T-cell (primary cell): Measurements from ENCODE around the gene DNAH6. TPM values are rescaled to one million over a fixed set of nuclear protein-coding genes. Genes with fewer than 3 reads are reported as not detected.

Experiments
- ATAC-seq, 4 experiments: fragments of 200-7000 bp in 3 of 4; fragments of 150-1000 bp in 1 of 4; cut with Tn5 transposase; replicated peaks in 1 of 4; 1 replicate in 3 of 4; 2 replicates in 1 of 4; pipeline ENCODE4 v1.10.0; 2021; ENCODE audit warnings: moderate library complexity in 3 of 4, mild to moderate bottlenecking in 2 of 4, moderate number of reproducible peaks in 1 of 4
- CTCF ChIA-PET, 2 donors: fragments of 300-600 bp; sonication (Branson Sonifier 250); formaldehyde crosslinking; loops; one replicate each; lab custom pipeline; 2022; ENCODE audit warnings: antibody characterized with exemption in 2 of 2; lab: Charles Lee
- POLR2A ChIA-PET, 2 donors: fragments of 300-600 bp; sonication (Branson Sonifier 250); formaldehyde crosslinking; loops; one replicate each; lab custom pipeline; 2022; ENCODE audit warnings: antibody characterized with exemption in 2 of 2; lab: Charles Lee
- DNase-seq, 35 experiments: peaks; one replicate each; pipeline versions ENCODE4 v3.0.0 to v3.0.0-alpha.2; 2013 to 2023
- H3K27ac ChIP-seq: one replicate; pipeline ENCODE4 v1.5.1; 2013; ENCODE audit warnings: low read length
- H3K27me3 ChIP-seq, 2 experiments: replicated peaks in 1 of 2; 1 replicate in 1 of 2; 2 replicates in 1 of 2; pipeline versions ENCODE4 v1.6.1 to v1.7.0; 2013; ENCODE audit warnings: low read length in 1 of 2, mixed read lengths in 1 of 2; ENCODE audit not compliant: control insufficient read depth in 2 of 2, insufficient read depth in 2 of 2; ENCODE audit errors: extremely low read depth in 1 of 2
- H3K36me3 ChIP-seq, 2 donors: 1 replicate in 1 of 2; 2 replicates in 1 of 2; pipeline versions ENCODE4 v1.6.1 to v1.7.0; 2013; ENCODE audit warnings: low read length in 1 of 2; ENCODE audit not compliant: control insufficient read depth in 2 of 2, insufficient read depth in 1 of 2; ENCODE audit errors: extremely low read depth in 1 of 2
- H3K4me1 ChIP-seq, 2 experiments: 1 replicate in 1 of 2; 2 replicates in 1 of 2; pipeline versions ENCODE4 v1.6.1 to v1.7.0; 2013; ENCODE audit warnings: low read length in 2 of 2, mixed read lengths in 1 of 2; ENCODE audit not compliant: insufficient read depth in 2 of 2, control insufficient read depth in 1 of 2; ENCODE audit errors: extremely low read depth in 1 of 2
- H3K4me3 ChIP-seq, 2 donors: 1 replicate in 1 of 2; 2 replicates in 1 of 2; pipeline versions ENCODE4 v1.5.1 to v1.7.0; 2013; ENCODE audit warnings: mild to moderate bottlenecking in 2 of 2, low read length in 1 of 2, moderate library complexity in 1 of 2; ENCODE audit not compliant: control insufficient read depth in 1 of 2; ENCODE audit errors: extremely low read depth in 1 of 2
- H3K9me3 ChIP-seq: 2 replicates; pipeline ENCODE4 v1.7.0; 2013
- H3K27ac Mint-ChIP-seq, 2 donors: one replicate each; pipeline ENCODE4 v1.8.0; 2020 to 2021; ENCODE audit warnings: mild to moderate bottlenecking in 2 of 2, mixed read lengths in 2 of 2
- H3K27me3 Mint-ChIP-seq, 2 donors: one replicate each; pipeline ENCODE4 v1.8.0; 2021 to 2022; ENCODE audit warnings: mixed read lengths in 2 of 2
- H3K36me3 Mint-ChIP-seq: one replicate; pipeline ENCODE4 v1.8.0; 2021; ENCODE audit warnings: mixed read lengths
- H3K4me1 Mint-ChIP-seq, 3 donors: one replicate each; pipeline ENCODE4 v1.8.0; 2020 to 2022; ENCODE audit warnings: mixed read lengths in 3 of 3, mild to moderate bottlenecking in 1 of 3
- H3K4me3 Mint-ChIP-seq, 3 donors: one replicate each; pipeline ENCODE4 v1.8.0; 2020 to 2022; ENCODE audit warnings: mild to moderate bottlenecking in 3 of 3, mixed read lengths in 3 of 3, moderate library complexity in 3 of 3
- H3K9me3 Mint-ChIP-seq, 3 donors: one replicate each; pipeline ENCODE4 v1.8.0; 2020 to 2022; ENCODE audit warnings: mixed read lengths in 3 of 3
- WGBS: methylation state at CpG from one replicate; pipeline ENCODE4 v1.1.5; 2013; ENCODE audit warnings: missing lambda C conversion rate; ENCODE audit not compliant: insufficient coverage; 5-methylcytosine and 5-hydroxymethylcytosine counted together
- total RNA-seq, 35 experiments: library from RNA in 6 of 35; stranded (reverse) in 6 of 35; fragments of 120-200 nt in 1 of 35; gene quantifications; one replicate each; pipeline versions ENCODE4 v1.2.1 to v1.2.4 and lab custom pipeline; 2013 to 2026

Gene DNAH6
- total RNA-seq, 5 donors from 2014 or later (not counting 1 experiment from before 2014, with no cell fraction given) = 0.44 to 2.0 (median 1.2) TPM

- H3K4me3 Mint-ChIP-seq = peak overlapping the region; percentile 69 to 72 (median 71)
- WGBS = 70% methylated on average over 3 of the region's 4 CpGs
- Histone ChIP-seq H3K4me1 (peaks cover 56 to 68% of the 10 kb centered on the region in 2 experiments), H3K27me3 (no peaks in the 10 kb centered on the region), H3K27ac (peak overlapping the region; percentile 94), H3K36me3 (peaks cover 0 to 39% of the 10 kb centered on the region in 2 donors), H3K9me3 (peaks cover 2% of the 10 kb centered on the region), H3K4me3 (peak overlapping the region in 1 of 2 donors; percentile 11)
- ChIA-PET POLR2A (interaction anchor here in 1 of 2 donors (0.6 kb wide), 1 partner anchor 16 kb away, joined by 4 read pairs; no protein-coding TSS in a partner anchor), CTCF (no interaction called here)
- DNase-seq (peak in 1 of 35 experiments; percentile 13), ATAC-seq (peak in 1 of 4 experiments; percentile 24)
- no peaks in the 10 kb centered on the region for H3K27me3 Mint-ChIP-seq
- H3K27ac Mint-ChIP-seq = peak overlapping the region; percentile 97 to 99
- H3K36me3 Mint-ChIP-seq = peaks cover 57% of the 10 kb centered on the region
- H3K4me1 Mint-ChIP-seq = peaks cover 85 to 92% (median 89%) of the 10 kb centered on the region in 3 donors
- peaks cover 4 to 20% (median 7%) of the 10 kb centered on the region in 3 donors for H3K9me3 Mint-ChIP-seq
Observed at GRCh38 chr2:84839851-84840250, 323.6 kb downstream of the DNAH6 start.

- peaks cover 60 to 72% of the 10 kb centered on the region in 2 experiments for H3K4me1 ChIP-seq
- H3K27ac Mint-ChIP-seq = peak overlapping the region; percentile 97 to 99
- peaks cover 55% of the 10 kb centered on the region for H3K36me3 Mint-ChIP-seq
Observed at GRCh38 chr2:84840306-84840705, 324.0 kb downstream of the DNAH6 start.

GRCh38 chr2:84841577-84841976 is 325.3 kb downstream of the DNAH6 start:
- Mint-ChIP-seq H3K4me3 (peak overlapping the region; percentile 29 to 72 (median 71)), H3K9me3 (peaks cover 1 to 7% (median 1%) of the 10 kb centered on the region in 3 donors), H3K27ac (peak overlapping the region; percentile 97 to 99), H3K4me1 (peaks cover 89 to 95% (median 93%) of the 10 kb centered on the region in 3 donors), H3K27me3 (no peaks in the 10 kb centered on the region), H3K36me3 (peaks cover 43% of the 10 kb centered on the region)
- H3K27me3 ChIP-seq = no peaks in the 10 kb centered on the region
- H3K36me3 ChIP-seq = peaks cover 0 to 34% of the 10 kb centered on the region in 2 donors
- WGBS = 60% methylated on average over 2 of the region's 6 CpGs
- H3K4me3 ChIP-seq = no peak overlapping the region
- H3K4me1 ChIP-seq = peaks cover 73 to 82% of the 10 kb centered on the region in 2 experiments
- ATAC-seq = peak; percentile 4 to 61 (median 14)
- ChIA-PET POLR2A (interaction anchor here (0.6 to 1.4 kb wide), 10 partner anchors 16 to 416 kb away, joined by 3 to 8 read pairs (median 3); no protein-coding TSS in a partner anchor), CTCF (interaction anchor here (0.6 to 1.7 kb wide), 6 partner anchors 23 to 84 kb away, joined by 3 to 4 read pairs (median 3); no protein-coding TSS in a partner anchor)
- DNase-seq = peak in 26 of 35 experiments; percentile 15 to 78 (median 51)
- no peaks in the 10 kb centered on the region for H3K9me3 ChIP-seq
- H3K27ac ChIP-seq = peak overlapping the region; percentile 94

More at GRCh38 chr2:84840306-84840705, 324.0 kb downstream of the DNAH6 start:
- Histone ChIP-seq H3K36me3 (peaks cover 0 to 39% of the 10 kb centered on the region in 2 donors), H3K27ac (peak overlapping the region; percentile 94), H3K4me3 (peak overlapping the region in 1 of 2 donors; percentile 11), H3K27me3 (no peaks in the 10 kb centered on the region), H3K9me3 (peaks cover 2% of the 10 kb centered on the region)
- Mint-ChIP-seq H3K4me1 (peaks cover 87 to 93% (median 90%) of the 10 kb centered on the region in 3 donors), H3K4me3 (peak overlapping the region; percentile 69 to 72 (median 71)), H3K27me3 (no peaks in the 10 kb centered on the region), H3K9me3 (peaks cover 4 to 17% (median 7%) of the 10 kb centered on the region in 3 donors)
- 21% methylated on average over 2 of the region's 3 CpGs for WGBS
- ATAC-seq (peak; percentile 28 to 45 (median 36)), DNase-seq (peak in 1 of 35 experiments; percentile 13)
- POLR2A ChIA-PET = no interaction called here
- CTCF ChIA-PET = interaction anchor here (1.3 to 1.7 kb wide), 2 partner anchors 57 to 85 kb away, joined by 3 read pairs; no protein-coding TSS in a partner anchor

GRCh38 chr2:84844141-84844540 is 327.8 kb downstream of the DNAH6 start:
- Histone ChIP-seq H3K36me3 (peaks cover 0 to 13% of the 10 kb centered on the region in 2 donors), H3K4me3 (no peak overlapping the region), H3K4me1 (peaks cover 95 to 96% of the 10 kb centered on the region in 2 experiments), H3K27ac (peak overlapping the region; percentile 94), H3K9me3 (no peaks in the 10 kb centered on the region), H3K27me3 (no peaks in the 10 kb centered on the region)
- WGBS = no CpG with 5 or more reads among the region's 8 CpGs
- CTCF ChIA-PET = no interaction called here
- Mint-ChIP-seq H3K36me3 (peaks cover 28% of the 10 kb centered on the region), H3K9me3 (peaks cover 0 to 4% (median 3%) of the 10 kb centered on the region in 3 donors), H3K27me3 (no peaks in the 10 kb centered on the region), H3K4me3 (peak overlapping the region; percentile 3 to 74 (median 10)), H3K4me1 (peaks cover 91 to 98% (median 97%) of the 10 kb centered on the region in 3 donors), H3K27ac (peak overlapping the region; percentile 97 to 99)
- DNase-seq = peak in 1 of 35 experiments; percentile 13
- no peak for ATAC-seq
- POLR2A ChIA-PET = interaction anchor here in 1 of 2 donors (0.6 kb wide), 1 partner anchor 194 kb away, joined by 4 read pairs; no protein-coding TSS in a partner anchor

- CTCF ChIA-PET = interaction anchor here in 1 of 2 donors (0.9 to 2.1 kb wide), 5 partner anchors 16 to 64 kb away, joined by 5 to 12 read pairs (median 6); no protein-coding TSS in a partner anchor
- H3K4me1 Mint-ChIP-seq = peaks cover 91 to 98% (median 97%) of the 10 kb centered on the region in 3 donors
Observed at GRCh38 chr2:84846041-84846663, 329.9 kb downstream of the DNAH6 start.

More at GRCh38 chr2:84846041-84846663, 329.9 kb downstream of the DNAH6 start:
- peak in 32 of 35 experiments; percentile 7 to 81 (median 52) for DNase-seq
- Histone ChIP-seq H3K4me1 (peaks cover 87 to 98% of the 10 kb centered on the region in 2 experiments), H3K36me3 (peaks cover 0 to 5% of the 10 kb centered on the region in 2 donors), H3K9me3 (no peaks in the 10 kb centered on the region), H3K27ac (peak overlapping the region; percentile 94), H3K27me3 (no peaks in the 10 kb centered on the region), H3K4me3 (peak overlapping the region in 1 of 2 donors; percentile 45)
- H3K9me3 Mint-ChIP-seq = peaks cover 0 to 4% (median 3%) of the 10 kb centered on the region in 3 donors
- peak overlapping the region; percentile 97 to 99 for H3K27ac Mint-ChIP-seq
- POLR2A ChIA-PET = interaction anchor here in 1 of 2 donors (0.5 to 1.4 kb wide), 3 partner anchors 12 to 94 kb away, joined by 3 to 4 read pairs (median 3); no protein-coding TSS in a partner anchor
- peak overlapping the region; percentile 46 to 74 (median 62) for H3K4me3 Mint-ChIP-seq
- peak; percentile 75 to 83 (median 79) for ATAC-seq
- peaks cover 20% of the 10 kb centered on the region for H3K36me3 Mint-ChIP-seq
- H3K27me3 Mint-ChIP-seq = no peaks in the 10 kb centered on the region
- WGBS = 0% methylated on average over 1 of the region's 5 CpGs
